Measurements from ENCODE around the gene FAM185A.
A peak's percentile ranks its signal among the peaks of the same experiment; 100 is the strongest.
"Not testable (repeated sequence)": the region's sequence is repeated elsewhere in the genome, so short reads cannot be mapped to it uniquely, and the experiment has no call there.

Gene FAM185A

DNA sequence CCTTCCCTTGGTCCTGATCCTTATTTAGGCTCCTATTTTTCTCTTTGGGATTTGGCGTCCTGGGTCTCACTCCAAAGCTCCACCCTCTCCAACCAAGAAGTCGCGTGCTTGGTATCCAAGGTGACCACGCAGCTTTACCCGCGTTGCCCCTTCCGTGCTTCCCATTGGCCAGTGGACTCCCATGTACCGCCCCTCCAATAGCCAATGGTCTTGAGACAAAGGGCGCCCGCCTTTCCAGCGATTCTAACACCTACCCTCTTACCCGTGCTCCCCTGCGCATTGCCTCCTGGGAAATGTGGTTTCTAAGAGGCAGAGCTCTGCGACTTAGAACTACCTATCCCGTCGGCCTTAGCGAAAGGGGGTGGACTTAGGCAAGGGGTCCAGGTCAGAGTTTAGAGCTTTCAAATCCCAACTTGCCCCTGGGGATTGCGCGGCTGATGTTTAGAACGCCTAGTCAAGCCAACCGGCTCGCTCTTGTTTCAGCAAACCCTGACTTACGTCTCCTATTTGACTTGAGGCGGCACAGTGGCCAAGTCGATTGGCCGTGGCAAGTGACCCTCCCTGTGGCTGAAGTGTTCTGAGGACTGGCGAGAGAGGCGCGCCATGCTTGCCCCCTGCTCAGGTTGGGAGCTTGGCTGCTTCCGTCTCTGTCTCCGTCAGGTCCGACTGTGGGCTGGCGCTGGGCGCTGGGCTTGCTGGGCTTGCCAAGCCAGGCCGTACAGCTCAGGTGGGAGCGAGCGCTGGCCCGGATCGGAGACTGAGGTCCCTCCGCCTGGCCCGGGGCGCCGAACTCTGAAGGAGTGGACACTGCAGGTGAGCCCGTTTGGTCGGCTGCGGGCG, at the start of gene FAM185A:
Gene FAM185A (plus strand): TSS at position 395 of the 840 bp plus-strand sequence. CDS start 209 bp downstream, at position 604.
- DNase-seq (ENCODE audit: low read depth in 2 of 2): peak; percentile 100
- H3K4me3 ChIP-seq (replicated peaks in 1 of 2; ENCODE audit: low read depth in 2 of 2, low read length in 2 of 2): peak within 1 kb of the TSS; percentile 64 to 66

DNA sequence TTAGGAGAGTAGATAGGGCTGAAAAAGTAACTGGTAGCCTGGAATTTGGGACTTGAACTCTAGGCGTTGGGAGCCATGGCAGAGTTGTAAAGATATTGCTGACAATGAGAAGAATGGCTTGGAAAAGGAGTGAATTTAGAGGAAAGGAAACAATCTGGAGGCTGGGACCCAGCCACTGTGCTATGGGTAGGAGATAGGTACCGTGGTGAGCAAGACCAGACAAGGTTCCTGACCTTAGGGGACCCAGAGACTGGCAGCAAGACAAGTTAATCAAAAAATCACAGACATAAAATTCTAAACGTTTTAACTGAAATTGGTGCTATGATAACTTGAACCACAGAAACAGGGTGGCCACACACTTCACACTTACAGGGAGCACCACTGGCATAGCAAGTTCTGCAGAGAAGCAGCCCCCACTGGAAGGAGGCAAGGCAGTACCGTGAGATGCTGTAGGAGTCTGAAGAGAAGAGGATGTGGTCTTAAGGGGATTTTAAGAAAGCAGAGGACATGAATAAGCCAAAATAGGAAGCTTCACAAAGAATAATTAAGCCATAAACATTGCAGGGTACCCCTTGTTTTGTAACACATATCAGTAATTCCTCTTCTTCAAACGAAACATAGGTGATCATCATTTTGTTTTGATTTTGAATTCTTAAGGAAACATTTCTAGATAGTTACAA, 35.6 kb upstream of the FAM185A start:
- not testable (repeated sequence) for H3K4me3 ChIP-seq (replicated peaks in 1 of 2; ENCODE audit: low read depth in 2 of 2, low read length in 2 of 2)
- peak; percentile 0 to 28 for DNase-seq (ENCODE audit: low read depth in 2 of 2)

DNA sequence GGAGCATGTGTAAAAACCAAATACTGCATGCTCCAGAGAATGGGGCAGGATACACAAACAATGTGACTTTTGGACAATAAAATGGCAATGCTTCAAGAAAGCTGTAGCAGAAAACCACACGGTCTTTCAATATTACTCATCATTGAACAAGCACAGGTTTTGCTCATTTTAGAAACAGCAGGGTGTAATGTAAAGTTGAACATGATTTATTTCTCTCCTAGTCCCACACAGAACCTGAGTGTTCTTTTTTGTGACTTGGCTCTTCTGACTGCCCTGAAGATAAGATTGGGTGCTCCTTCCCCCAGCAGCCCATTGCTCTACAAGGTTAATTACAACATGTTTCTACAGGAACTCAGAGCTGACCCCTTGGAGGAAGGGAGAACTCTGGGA, 35.1 kb upstream of the FAM185A start:
- not testable (repeated sequence) for DNase-seq (ENCODE audit: low read depth in 2 of 2); H3K4me3 ChIP-seq (replicated peaks in 1 of 2; ENCODE audit: low read depth in 2 of 2, low read length in 2 of 2)

DNA sequence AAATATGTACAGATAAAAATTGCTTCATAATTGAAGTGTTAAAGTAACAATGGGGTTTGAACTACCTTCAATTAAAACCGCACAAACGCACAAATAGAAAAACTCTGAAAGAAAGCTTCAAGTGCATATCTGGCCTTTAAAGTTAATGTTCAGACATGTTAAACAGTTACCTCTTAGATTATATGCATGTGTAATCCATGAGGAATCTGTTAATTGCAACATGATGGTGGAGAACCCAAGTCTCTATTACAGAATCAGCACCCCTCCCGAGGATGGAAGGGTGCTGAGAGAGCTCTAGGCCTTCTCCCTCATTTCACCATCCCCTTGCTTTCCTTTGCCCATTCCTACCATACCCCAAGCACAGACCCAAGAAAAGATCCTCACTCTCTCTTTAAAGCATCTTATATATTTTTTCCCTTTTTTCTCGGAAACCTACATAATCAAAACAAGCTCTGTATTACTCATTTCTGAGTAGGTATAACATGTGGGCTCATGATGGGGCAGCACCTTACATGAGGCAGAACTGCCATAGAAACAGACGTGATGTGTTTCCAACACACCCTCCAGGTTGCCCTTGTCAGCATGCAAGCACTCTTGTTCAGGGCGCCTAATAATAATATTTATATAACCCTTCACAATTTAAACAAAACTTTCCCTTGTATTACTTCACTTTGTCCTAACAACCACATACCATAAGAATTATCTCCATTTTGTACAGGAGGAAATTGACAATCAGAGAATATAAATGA, 33.9 kb upstream of the FAM185A start:
- H3K4me3 ChIP-seq (replicated peaks in 1 of 2; ENCODE audit: low read depth in 2 of 2, low read length in 2 of 2); DNase-seq (ENCODE audit: low read depth in 2 of 2): not testable (repeated sequence)

DNA sequence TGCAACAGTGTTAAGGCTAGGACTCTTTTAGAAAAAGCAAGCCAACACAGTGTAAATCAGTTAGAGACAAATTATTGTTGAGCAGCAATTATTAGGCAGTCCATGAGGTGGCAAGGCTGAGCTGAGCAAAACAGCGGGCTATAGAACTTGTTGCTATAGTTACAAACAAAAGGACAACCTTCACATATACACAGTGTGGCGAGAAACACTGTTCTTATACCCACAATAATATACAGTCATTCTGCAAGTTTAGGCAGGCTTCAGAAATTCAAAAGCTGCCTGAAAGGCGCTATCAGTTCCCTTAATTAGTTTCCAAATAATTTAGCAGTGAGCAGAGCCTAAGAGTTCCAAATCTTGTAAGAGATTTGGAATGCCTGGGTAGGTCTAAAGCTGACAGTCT, 33.1 kb upstream of the FAM185A start:
- H3K4me3 ChIP-seq (replicated peaks in 1 of 2; ENCODE audit: low read depth in 2 of 2, low read length in 2 of 2): not testable (repeated sequence)
- DNase-seq (ENCODE audit: low read depth in 2 of 2): peak in 1 of 2 donors; percentile 12

DNA sequence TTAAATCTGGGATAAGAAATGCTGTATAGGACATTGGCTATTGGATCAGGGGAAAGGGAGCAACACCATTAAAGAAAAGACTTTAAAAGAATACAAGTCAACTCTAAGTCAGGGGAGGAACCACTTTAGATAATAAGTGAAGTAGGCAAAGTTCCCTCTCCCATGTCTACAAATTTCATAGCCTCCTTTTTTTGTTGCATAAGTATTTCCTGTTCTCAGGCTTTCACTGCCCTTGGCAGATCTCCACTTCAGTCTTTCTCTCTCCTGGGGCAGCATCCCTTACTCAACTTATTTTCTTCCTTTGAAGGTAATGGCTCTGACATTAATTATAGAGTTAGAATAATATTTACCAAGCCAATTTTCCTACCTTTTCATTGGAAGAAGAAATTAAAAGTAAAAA, 30.3 kb upstream of the FAM185A start:
- DNase-seq (ENCODE audit: low read depth in 2 of 2): peak; percentile 68 to 71
- not testable (repeated sequence) for H3K4me3 ChIP-seq (replicated peaks in 1 of 2; ENCODE audit: low read depth in 2 of 2, low read length in 2 of 2)

DNA sequence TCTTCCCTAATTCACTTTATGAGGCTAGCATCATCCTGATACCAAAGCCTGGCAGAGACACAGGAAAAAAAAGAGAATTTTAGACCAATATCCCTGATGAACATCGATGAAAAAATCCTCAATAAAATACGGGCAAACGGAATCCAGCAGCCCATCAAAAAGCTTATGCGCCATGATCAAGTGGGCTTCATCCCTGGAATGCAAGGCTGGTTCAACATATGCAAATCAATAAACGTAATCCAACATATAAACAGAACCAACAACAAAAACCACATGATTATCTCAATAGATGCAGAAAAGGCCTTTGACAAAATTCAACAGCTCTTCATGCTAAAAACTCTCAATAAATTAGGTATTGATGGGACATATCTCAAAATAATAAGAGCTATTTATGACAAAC, 22.6 kb upstream of the FAM185A start:
- H3K4me3 ChIP-seq (replicated peaks in 1 of 2; ENCODE audit: low read depth in 2 of 2, low read length in 2 of 2); DNase-seq (ENCODE audit: low read depth in 2 of 2): not testable (repeated sequence)

DNA sequence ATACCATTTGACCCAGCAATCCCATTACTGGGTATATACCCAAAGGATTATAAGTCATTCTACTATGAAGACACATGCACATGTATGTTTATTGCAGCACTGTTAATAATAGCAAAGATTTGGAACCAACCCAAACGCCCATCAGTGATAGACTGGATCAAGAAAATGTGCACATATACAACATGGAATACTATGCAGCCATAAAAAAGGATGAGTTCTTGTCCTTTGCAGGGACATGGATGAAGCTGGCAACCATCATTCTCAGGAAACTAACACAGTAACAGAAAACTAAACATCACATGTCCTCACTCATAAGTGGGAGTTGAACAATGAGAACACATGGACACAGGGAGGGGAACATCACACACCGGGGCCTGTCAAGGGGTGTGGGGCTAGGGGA, 19.1 kb upstream of the FAM185A start:
- H3K4me3 ChIP-seq (replicated peaks in 1 of 2; ENCODE audit: low read depth in 2 of 2, low read length in 2 of 2); DNase-seq (ENCODE audit: low read depth in 2 of 2): not testable (repeated sequence)

GRCh38 chr7:102730431-102730830, 18.4 kb upstream of the FAM185A start:
- not testable (repeated sequence) for DNase-seq (ENCODE audit: low read depth in 2 of 2); H3K4me3 ChIP-seq (replicated peaks in 1 of 2; ENCODE audit: low read depth in 2 of 2, low read length in 2 of 2)

DNA sequence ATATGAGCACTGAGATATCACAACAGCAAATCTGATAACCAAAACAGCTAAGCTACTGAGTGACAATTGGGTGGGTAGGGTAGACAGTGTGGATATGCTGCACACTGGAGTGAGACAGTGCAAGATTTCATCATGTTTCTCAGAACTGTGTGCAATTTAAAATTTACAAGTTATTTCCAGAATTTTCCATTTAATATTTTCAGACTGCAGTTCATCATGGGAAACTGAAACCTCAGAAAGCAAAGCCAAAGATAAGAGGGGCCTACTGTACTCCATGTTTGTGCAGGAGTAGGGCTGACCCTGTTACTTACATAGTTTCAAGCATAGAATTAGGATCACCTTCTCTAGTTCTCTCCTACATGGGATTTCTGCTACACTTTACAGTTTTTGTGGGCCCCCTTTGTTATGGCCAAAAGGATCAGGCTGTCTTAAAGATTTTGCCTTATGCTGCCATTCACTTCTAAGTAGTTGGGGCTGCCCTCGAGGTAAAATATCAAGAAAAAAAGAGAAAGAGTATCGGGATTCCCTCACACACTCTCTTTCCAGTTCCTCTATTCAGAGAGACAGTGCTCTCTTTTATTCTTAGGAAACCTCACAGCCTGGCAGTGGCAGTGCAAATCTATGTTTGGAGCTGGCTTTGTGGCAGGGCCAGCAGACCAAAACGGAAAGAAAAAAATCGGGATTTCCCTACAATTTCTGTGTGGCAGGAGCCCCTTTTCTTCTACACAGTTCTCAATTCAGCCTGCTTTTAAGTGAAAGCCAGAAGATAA, 6.6 kb upstream of the FAM185A start:
- H3K4me3 ChIP-seq (replicated peaks in 1 of 2; ENCODE audit: low read depth in 2 of 2, low read length in 2 of 2); DNase-seq (ENCODE audit: low read depth in 2 of 2): not testable (repeated sequence)

DNA sequence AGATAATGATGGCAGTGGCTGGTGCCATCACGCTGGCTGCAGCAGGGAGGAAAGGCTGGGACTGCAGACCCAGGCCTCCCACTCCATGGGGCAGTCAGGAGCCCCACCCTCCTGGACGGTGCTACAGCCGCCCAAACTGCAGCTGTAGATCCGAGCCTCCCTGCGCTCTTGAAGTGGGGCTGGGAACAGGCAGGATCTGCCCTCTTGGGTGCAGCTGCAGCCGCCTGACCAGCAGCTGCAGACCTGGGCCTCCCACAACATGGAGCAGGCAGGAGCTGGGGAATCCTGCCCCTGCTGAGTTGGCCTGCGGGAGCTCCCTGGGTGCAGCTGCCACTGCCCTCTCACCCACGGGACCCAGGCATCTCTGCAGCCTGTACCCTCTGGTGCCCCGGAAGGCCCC, 4.9 kb upstream of the FAM185A start:
- not testable (repeated sequence) for DNase-seq (ENCODE audit: low read depth in 2 of 2); H3K4me3 ChIP-seq (replicated peaks in 1 of 2; ENCODE audit: low read depth in 2 of 2, low read length in 2 of 2)

DNA sequence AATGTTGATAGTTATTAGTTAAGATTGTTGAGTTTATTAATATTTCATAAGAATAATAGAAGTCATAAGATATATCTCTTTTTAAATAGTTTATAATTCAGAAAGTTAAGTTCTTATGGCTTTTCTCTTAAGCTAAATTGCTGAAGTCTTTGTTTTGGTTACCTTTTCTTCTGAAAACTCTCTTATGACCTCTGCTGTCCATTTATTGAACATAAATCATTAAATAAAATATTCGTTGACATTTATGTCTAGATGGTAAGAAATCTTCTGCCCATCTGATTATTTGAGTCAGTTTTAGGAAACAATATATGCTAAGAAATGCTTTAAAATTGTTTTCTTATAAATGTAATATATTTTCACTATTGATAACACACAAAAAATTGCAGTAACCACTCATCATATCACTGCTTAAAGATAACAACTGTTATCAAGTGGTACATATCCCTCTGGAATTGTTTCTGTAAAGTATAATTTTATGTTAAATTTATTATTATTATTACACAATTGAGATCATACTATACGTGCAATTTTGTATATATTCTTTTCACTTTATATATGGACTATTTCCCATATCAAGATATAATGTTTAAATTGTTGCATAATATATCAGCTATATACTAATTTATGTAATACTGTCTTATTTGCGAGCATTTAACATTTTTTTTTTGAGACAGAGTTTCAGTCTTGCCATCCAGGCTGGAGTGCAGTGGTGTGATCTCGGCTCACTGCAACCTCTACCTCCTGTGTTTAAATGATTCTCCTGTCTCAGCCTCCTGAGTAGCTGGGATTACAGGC, 3.1 kb upstream of the FAM185A start:
- DNase-seq (ENCODE audit: low read depth in 2 of 2): peak; percentile 31 to 50
- H3K4me3 ChIP-seq (replicated peaks in 1 of 2; ENCODE audit: low read depth in 2 of 2, low read length in 2 of 2): not testable (repeated sequence)

DNA sequence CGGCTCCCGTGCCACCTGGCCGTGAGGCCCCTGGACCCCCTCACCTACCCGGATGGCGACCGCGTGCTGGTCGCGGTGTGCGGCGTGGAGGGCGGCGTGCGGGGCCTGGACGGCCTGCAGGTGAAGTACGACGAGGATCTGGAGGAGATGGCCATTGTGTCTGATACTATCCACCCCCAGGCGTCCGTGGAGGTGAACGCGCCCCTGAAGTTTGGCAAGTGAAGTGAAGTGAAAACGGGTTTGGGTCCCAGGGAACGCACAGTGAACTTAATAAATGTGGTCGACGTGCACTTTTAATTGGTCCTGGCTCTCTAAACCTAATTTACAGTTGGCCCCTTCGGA, 617 bp downstream of the FAM185A start:
- H3K4me3 ChIP-seq (replicated peaks in 1 of 2; ENCODE audit: low read depth in 2 of 2, low read length in 2 of 2): peak overlapping the region; percentile 64 to 66
- not testable (repeated sequence) for DNase-seq (ENCODE audit: low read depth in 2 of 2)

Measured in cardiac fibroblast (primary cell).